Endothelial cell (in vitro differentiated cells): ENCODE results near the gene ANKRD23. TPM values are rescaled to one million over a fixed set of nuclear protein-coding genes. Genes with fewer than 3 reads are reported as not detected.

Experiments
- DNase-seq: peaks from one replicate; pipeline ENCODE4 v3.0.0; 2021; ENCODE audit warnings: low spot score
- H3K27ac Mint-ChIP-seq: one replicate; pipeline ENCODE4 v1.8.0; 2021; ENCODE audit warnings: mixed read lengths, inconsistent platforms; ENCODE audit not compliant: unreplicated experiment
- H3K27me3 Mint-ChIP-seq: one replicate; pipeline ENCODE4 v1.8.0; 2021; ENCODE audit warnings: mild to moderate bottlenecking, moderate library complexity, mixed read lengths, inconsistent platforms; ENCODE audit not compliant: unreplicated experiment
- H3K36me3 Mint-ChIP-seq: one replicate; pipeline ENCODE4 v1.8.0; 2021; ENCODE audit warnings: mild to moderate bottlenecking, low read depth, mixed read lengths, inconsistent platforms; ENCODE audit not compliant: unreplicated experiment
- H3K4me1 Mint-ChIP-seq: one replicate; pipeline ENCODE4 v1.8.0; 2021; ENCODE audit warnings: mild to moderate bottlenecking, mixed read lengths, inconsistent platforms; ENCODE audit not compliant: unreplicated experiment
- H3K4me3 Mint-ChIP-seq: one replicate; pipeline ENCODE4 v1.8.0; 2021; ENCODE audit warnings: mild to moderate bottlenecking, mixed read lengths, inconsistent platforms; ENCODE audit not compliant: unreplicated experiment
- H3K9me3 Mint-ChIP-seq: one replicate; pipeline ENCODE4 v1.8.0; 2021; ENCODE audit warnings: mixed read lengths, inconsistent platforms; ENCODE audit not compliant: unreplicated experiment
- CTCF ChIP-seq: fragments of 200-600 bp; sonication (generic); IDR thresholded peaks from one replicate; pipeline ENCODE4 v1.5.0; 2021; ENCODE audit warnings: antibody characterized with exemption; ENCODE audit not compliant: unreplicated experiment
- total RNA-seq: library from RNA; stranded (reverse); fragmentation: NEBNext Ultra II Directional; extraction: Animal tissue kit (Norgen Biotek cat#: 25700); gene quantifications from one replicate; pipeline ENCODE4 v1.2.1, GENCODE V29; 2021; ENCODE audit not compliant: unreplicated experiment

Gene ANKRD23
- total RNA-seq, 1 donor from 2014 or later: 4.7 TPM

GRCh38 chr2:96872591-96873349 lies 28.9 kb upstream of the ANKRD23 start:
- H3K27me3 Mint-ChIP-seq: peaks cover 23% of the 10 kb centered on the region
- peak overlapping the region; percentile 99 for H3K27ac Mint-ChIP-seq
- H3K9me3 Mint-ChIP-seq: no peaks in the 10 kb centered on the region
- no peak for TF ChIP-seq CTCF
- H3K4me1 Mint-ChIP-seq: peaks cover 59% of the 10 kb centered on the region
- H3K36me3 Mint-ChIP-seq: peaks cover 17% of the 10 kb centered on the region
- DNase-seq: no peak
- peak overlapping the region; percentile 89 for H3K4me3 Mint-ChIP-seq

- Mint-ChIP-seq H3K9me3 (no peaks in the 10 kb centered on the region), H3K4me3 (peak overlapping the region; percentile 94), H3K27ac (peak overlapping the region; percentile 86), H3K4me1 (peaks cover 64% of the 10 kb centered on the region), H3K27me3 (peaks cover 30% of the 10 kb centered on the region), H3K36me3 (peaks cover 31% of the 10 kb centered on the region)
- DNase-seq: no peak
- no peak for TF ChIP-seq CTCF
Measured at GRCh38 chr2:96870626-96871255, 26.9 kb upstream of the ANKRD23 start.

- Mint-ChIP-seq H3K36me3 (peaks cover 36% of the 10 kb centered on the region), H3K4me3 (peak within 1 kb of the TSS; percentile 94), H3K27me3 (peaks cover 28% of the 10 kb centered on the region), H3K4me1 (peaks cover 63% of the 10 kb centered on the region), H3K9me3 (no peaks in the 10 kb centered on the region), H3K27ac (peak within 1 kb of the TSS; percentile 86)
- peak; percentile 54 for DNase-seq
- TF ChIP-seq CTCF: no peak
Measured at GRCh38 chr2:96869822-96870625, 26.2 kb upstream of the ANKRD23 start, which contains the start of gene SEMA4C. TSS of gene SEMA4C (minus strand) at chr2:96870080. CDS start at chr2:96867886, 2,194 bp downstream.

GRCh38 chr2:96869281-96869821 lies 25.5 kb upstream of the ANKRD23 start:
- Mint-ChIP-seq H3K9me3 (no peaks in the 10 kb centered on the region), H3K36me3 (peaks cover 36% of the 10 kb centered on the region), H3K4me1 (peaks cover 56% of the 10 kb centered on the region), H3K27me3 (peaks cover 26% of the 10 kb centered on the region), H3K27ac (no peak overlapping the region), H3K4me3 (no peak overlapping the region)
- peak; percentile 54 for DNase-seq
- peak; percentile 26 for TF ChIP-seq CTCF
